Natural killer cell (primary cell): ENCODE results near the gene B3GNT5. TPM values are rescaled to one million over a fixed set of nuclear protein-coding genes. Genes with fewer than 3 reads are reported as not detected.

ENCODE experiments used
- ATAC-seq, 3 donors: fragments of 150-1000 bp in 2 of 3; fragments of 200-7000 bp in 1 of 3; cut with Tn5 transposase; 1 replicate in 1 of 3; 2 replicates in 2 of 3; pipeline ENCODE4 v1.10.0; 2021; ENCODE audit warnings: mild to moderate bottlenecking in 2 of 3, moderate library complexity in 2 of 3
- DNase-seq, 2 donors: peaks; one replicate each; pipeline versions ENCODE4 v3.0.0 to v3.0.0-alpha.2; 2013 to 2021; ENCODE audit warnings: mixed read lengths in 1 of 2
- H3K27ac ChIP-seq: one replicate; pipeline ENCODE4 v1.5.1; 2013; ENCODE audit warnings: mild to moderate bottlenecking, low read length
- H3K27me3 ChIP-seq: one replicate; pipeline ENCODE4 v1.6.1; 2013; ENCODE audit warnings: low read length; ENCODE audit not compliant: control insufficient read depth, insufficient read depth
- H3K36me3 ChIP-seq: one replicate; pipeline ENCODE4 v1.6.1; 2013; ENCODE audit warnings: low read length; ENCODE audit not compliant: control insufficient read depth, insufficient read depth
- H3K4me1 ChIP-seq: one replicate; pipeline ENCODE4 v1.6.1; 2013; ENCODE audit warnings: low read length; ENCODE audit not compliant: control insufficient read depth, insufficient read depth
- H3K4me3 ChIP-seq: one replicate; pipeline ENCODE4 v1.5.1; 2013; ENCODE audit warnings: low read length
- H3K9me3 ChIP-seq: one replicate; pipeline ENCODE4 v1.6.1; 2013; ENCODE audit warnings: low read length; ENCODE audit not compliant: control insufficient read depth, insufficient read depth
- H3K27ac Mint-ChIP-seq, 2 donors: one replicate each; pipeline ENCODE4 v1.8.0; 2022; ENCODE audit warnings: mild to moderate bottlenecking in 2 of 2, mixed read lengths in 2 of 2, moderate library complexity in 1 of 2
- H3K27me3 Mint-ChIP-seq, 2 donors: one replicate each; pipeline ENCODE4 v1.8.0; 2022; ENCODE audit warnings: low read depth in 2 of 2, mixed read lengths in 2 of 2
- H3K36me3 Mint-ChIP-seq: one replicate; pipeline ENCODE4 v1.8.0; 2022; ENCODE audit warnings: mixed read lengths
- H3K4me1 Mint-ChIP-seq, 2 donors: one replicate each; pipeline ENCODE4 v1.8.0; 2022; ENCODE audit warnings: mixed read lengths in 2 of 2
- H3K4me3 Mint-ChIP-seq: one replicate; pipeline ENCODE4 v1.8.0; 2022; ENCODE audit warnings: mild to moderate bottlenecking, moderate library complexity, mixed read lengths
- H3K9me3 Mint-ChIP-seq, 2 donors: one replicate each; pipeline ENCODE4 v1.8.0; 2022; ENCODE audit warnings: mixed read lengths in 2 of 2
- WGBS: methylation state at CpG from one replicate; pipeline ENCODE4 v1.1.7; 2013; ENCODE audit warnings: missing lambda C conversion rate; ENCODE audit not compliant: insufficient coverage; 5-methylcytosine and 5-hydroxymethylcytosine counted together
- intact Hi-C: fragments of 100-400 bp; cut with micrococcal nuclease; formaldehyde crosslinking; loops from one replicate; pipeline ENCODE4 v1.14.2; 2022
- total RNA-seq, 4 donors: library from RNA; stranded (reverse); fragments of 120-200 nt in 1 of 4; gene quantifications; one replicate each; pipeline versions ENCODE4 v1.2.3 to v1.2.4, GENCODE V29; 2013 to 2022
- TF ChIP-seq, protein P1 (sequence below): fragments of 200-600 bp; IDR thresholded peaks from one replicate; pipeline ENCODE4 v1.8.0; 2022; ENCODE audit warnings: antibody characterized with exemption

B3GNT5 gene
- total RNA-seq, 3 donors from 2014 or later (not counting 1 experiment from before 2014, with no cell fraction given): 1.2 to 4.5 (median 3.4) TPM

DNA sequence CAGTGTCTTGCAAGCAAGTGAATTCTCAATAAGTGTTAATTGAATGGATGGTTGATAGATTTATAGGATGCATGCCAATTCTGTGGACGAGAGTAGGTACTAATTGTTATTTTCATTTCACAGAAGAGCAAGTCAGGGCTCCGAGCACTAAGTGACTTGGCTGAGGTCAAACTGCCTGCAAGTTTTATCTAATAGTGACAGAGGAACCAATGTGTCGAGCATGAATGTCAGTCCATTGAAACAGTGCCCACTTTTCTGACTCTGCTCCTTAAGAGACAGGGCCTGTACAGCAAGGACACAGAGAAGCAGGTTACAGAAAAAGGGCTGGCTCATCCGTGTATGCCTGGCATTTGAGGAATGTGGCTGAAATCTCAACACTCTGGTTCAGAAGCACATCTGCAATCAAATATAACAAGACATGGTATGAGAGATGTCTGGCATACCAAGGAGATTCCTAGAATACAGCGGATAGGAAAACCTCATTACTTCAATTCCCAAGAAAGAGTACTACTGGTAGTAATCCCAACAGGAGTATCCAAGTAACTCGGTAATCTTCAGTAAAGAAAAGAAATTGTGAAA lies 6.0 kb upstream of the B3GNT5 start:
- Mint-ChIP-seq H3K27ac (no peak overlapping the region), H3K4me1 (no peaks in the 10 kb centered on the region), H3K9me3 (no peaks in the 10 kb centered on the region), H3K27me3 (peaks cover 0 to 3% of the 10 kb centered on the region in 2 donors), H3K4me3 (no peak overlapping the region), H3K36me3 (no peaks in the 10 kb centered on the region)
- H3K27me3 ChIP-seq: no peaks in the 10 kb centered on the region
- H3K27ac ChIP-seq: no peak overlapping the region
- no peak overlapping the region for H3K4me3 ChIP-seq
- TF ChIP-seq, protein P1, sequence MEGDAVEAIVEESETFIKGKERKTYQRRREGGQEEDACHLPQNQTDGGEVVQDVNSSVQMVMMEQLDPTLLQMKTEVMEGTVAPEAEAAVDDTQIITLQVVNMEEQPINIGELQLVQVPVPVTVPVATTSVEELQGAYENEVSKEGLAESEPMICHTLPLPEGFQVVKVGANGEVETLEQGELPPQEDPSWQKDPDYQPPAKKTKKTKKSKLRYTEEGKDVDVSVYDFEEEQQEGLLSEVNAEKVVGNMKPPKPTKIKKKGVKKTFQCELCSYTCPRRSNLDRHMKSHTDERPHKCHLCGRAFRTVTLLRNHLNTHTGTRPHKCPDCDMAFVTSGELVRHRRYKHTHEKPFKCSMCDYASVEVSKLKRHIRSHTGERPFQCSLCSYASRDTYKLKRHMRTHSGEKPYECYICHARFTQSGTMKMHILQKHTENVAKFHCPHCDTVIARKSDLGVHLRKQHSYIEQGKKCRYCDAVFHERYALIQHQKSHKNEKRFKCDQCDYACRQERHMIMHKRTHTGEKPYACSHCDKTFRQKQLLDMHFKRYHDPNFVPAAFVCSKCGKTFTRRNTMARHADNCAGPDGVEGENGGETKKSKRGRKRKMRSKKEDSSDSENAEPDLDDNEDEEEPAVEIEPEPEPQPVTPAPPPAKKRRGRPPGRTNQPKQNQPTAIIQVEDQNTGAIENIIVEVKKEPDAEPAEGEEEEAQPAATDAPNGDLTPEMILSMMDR: no peak
- intact Hi-C loops: no loop called here
- no peaks in the 10 kb centered on the region for H3K36me3 ChIP-seq
- H3K9me3 ChIP-seq: peaks cover 7% of the 10 kb centered on the region
- DNase-seq: no peak
- no peak for ATAC-seq
- WGBS: 89% methylated on average over 6 of the region's 6 CpGs
- H3K4me1 ChIP-seq: no peaks in the 10 kb centered on the region

DNA sequence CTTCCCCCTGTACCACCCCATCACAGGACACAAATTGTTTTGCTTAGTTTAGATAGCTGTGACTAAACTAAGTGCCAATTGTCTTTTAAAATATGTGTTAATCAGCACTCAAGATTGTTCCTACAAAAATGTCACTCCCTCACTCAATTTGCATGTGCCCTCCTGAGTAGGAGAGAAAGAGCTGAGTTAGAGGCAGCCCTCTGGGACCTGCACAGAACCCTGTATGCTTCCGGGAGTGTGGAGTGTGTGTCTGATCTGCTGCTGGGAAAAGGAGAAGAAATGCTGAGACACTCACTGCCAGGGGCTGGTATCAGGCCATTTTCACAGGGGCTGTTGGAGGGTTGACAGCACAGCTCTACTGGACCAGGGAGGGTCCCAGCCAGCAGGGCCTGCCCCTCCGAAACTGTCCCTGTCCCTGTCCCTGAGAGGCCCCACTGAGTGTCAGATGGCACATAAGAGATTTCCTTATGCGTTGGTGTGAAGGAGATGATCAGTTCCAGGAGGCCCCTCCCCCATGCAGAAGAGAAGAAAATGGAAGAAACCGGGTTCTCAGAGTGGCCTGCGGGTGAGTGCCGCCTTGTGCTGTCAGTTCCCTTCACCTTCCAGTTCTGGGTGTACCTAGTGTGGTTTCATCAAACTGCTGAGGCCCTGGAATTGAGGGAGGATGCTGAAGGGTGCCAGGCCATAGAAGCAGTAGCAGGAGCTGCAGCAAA lies 3.9 kb upstream of the B3GNT5 start:
- TF ChIP-seq, protein P1: no peak
- peaks cover 12% of the 10 kb centered on the region for H3K27me3 ChIP-seq
- intact Hi-C loops: no loop called here
- no peak overlapping the region for H3K4me3 ChIP-seq
- ATAC-seq: no peak
- no peak overlapping the region for H3K27ac ChIP-seq
- no peak for DNase-seq
- H3K4me3 Mint-ChIP-seq: no peak overlapping the region
- 86% methylated on average over 6 of the region's 6 CpGs for WGBS
- H3K4me1 ChIP-seq: peaks cover 8% of the 10 kb centered on the region
- H3K27me3 Mint-ChIP-seq: peaks cover 0 to 12% of the 10 kb centered on the region in 2 donors
- no peaks in the 10 kb centered on the region for H3K9me3 ChIP-seq
- no peak overlapping the region for H3K27ac Mint-ChIP-seq
- peaks cover 5 to 6% of the 10 kb centered on the region in 2 donors for H3K4me1 Mint-ChIP-seq
- no peaks in the 10 kb centered on the region for H3K36me3 Mint-ChIP-seq
- H3K9me3 Mint-ChIP-seq: no peaks in the 10 kb centered on the region
- H3K36me3 ChIP-seq: no peaks in the 10 kb centered on the region

DNA sequence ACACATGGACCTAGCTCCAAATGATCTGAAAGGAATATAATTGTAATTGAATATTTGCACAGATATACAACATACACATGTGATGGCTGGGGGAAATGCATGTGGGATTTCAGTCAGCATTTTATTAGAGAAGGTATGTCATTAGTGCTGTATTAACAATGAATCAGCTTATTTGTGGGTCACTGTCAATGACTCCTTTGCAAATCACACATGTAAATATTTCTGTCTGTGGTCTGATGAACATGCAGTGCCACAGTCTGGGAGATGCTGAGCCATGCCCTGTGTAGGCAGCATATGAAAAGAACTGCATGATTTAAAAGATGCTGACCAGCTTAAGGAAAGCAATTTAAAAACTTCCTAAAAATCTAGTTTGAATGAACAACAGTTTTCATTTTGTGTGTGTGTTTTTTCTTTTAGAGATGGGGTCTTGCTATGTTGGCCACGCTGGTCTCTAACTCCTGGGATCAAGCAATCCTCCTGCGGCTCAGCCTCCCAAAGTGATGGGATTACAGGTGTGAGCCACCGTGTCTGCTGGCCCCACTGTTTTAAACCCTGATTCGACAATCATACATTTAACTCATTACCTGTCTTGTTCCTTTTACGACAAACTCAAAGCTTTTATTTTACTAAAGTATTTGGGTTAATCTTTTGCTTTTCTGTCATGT lies 803 bp upstream of the B3GNT5 start:
- Mint-ChIP-seq H3K9me3 (no peaks in the 10 kb centered on the region), H3K27me3 (peaks cover 24 to 25% of the 10 kb centered on the region in 2 donors), H3K4me3 (peak overlapping the region; percentile 83), H3K27ac (no peak overlapping the region), H3K4me1 (peaks cover 5 to 6% of the 10 kb centered on the region in 2 donors), H3K36me3 (no peaks in the 10 kb centered on the region)
- Histone ChIP-seq H3K27me3 (peaks cover 20% of the 10 kb centered on the region), H3K36me3 (no peaks in the 10 kb centered on the region), H3K4me1 (peaks cover 14% of the 10 kb centered on the region), H3K27ac (no peak overlapping the region), H3K4me3 (no peak overlapping the region), H3K9me3 (no peaks in the 10 kb centered on the region)
- DNase-seq (no peak), ATAC-seq (no peak)
- TF ChIP-seq, protein P1: no peak
- 100% methylated on average over 3 of the region's 5 CpGs for WGBS
- intact Hi-C loops: loop anchor here (5.0 kb wide), 1 partner anchor 55 kb away; no protein-coding TSS in a partner anchor
